HG03460 (cell line): ENCODE measurements around the gene TYW5.

Experiments
- ATAC-seq: cut with Tn5 transposase; IDR thresholded peaks from one replicate; pipeline ENCODE4 v1.9.1; 2021; ENCODE audit not compliant: unreplicated experiment

The TYW5 gene

GRCh38 chr2:199955339-199956061, at the start of gene TYW5, which contains the start of gene MAIP1:
TYW5 (minus strand) TSS chr2:199955491; CDS start chr2:199955470, 21 bp downstream.
MAIP1 (plus strand) TSS chr2:199955582; CDS start chr2:199955799, 217 bp downstream.
- ATAC-seq: peak; percentile 81

- no peak for ATAC-seq
Observed at GRCh38 chr2:200003444-200003843, 48.2 kb upstream of the TYW5 start.

- ATAC-seq: no peak
Observed at GRCh38 chr2:200000444-200001163, 45.3 kb upstream of the TYW5 start.

- no peak for ATAC-seq
Observed at GRCh38 chr2:199999166-199999565, 43.9 kb upstream of the TYW5 start.

GRCh38 chr2:199997296-199997695, 42.0 kb upstream of the TYW5 start:
- no peak for ATAC-seq

GRCh38 chr2:199994896-199995295, 39.6 kb upstream of the TYW5 start:
- ATAC-seq: no peak

GRCh38 chr2:199994371-199994770, 39.1 kb upstream of the TYW5 start:
- no peak for ATAC-seq

GRCh38 chr2:199992296-199992695, 37.0 kb upstream of the TYW5 start:
- ATAC-seq: no peak

GRCh38 chr2:199991691-199992090, 36.4 kb upstream of the TYW5 start:
- no peak for ATAC-seq

- ATAC-seq: no peak
Observed at GRCh38 chr2:199989822-199990221, 34.5 kb upstream of the TYW5 start.

- ATAC-seq: no peak
Observed at GRCh38 chr2:199988151-199988550, 32.9 kb upstream of the TYW5 start.

GRCh38 chr2:199987586-199987985, 32.3 kb upstream of the TYW5 start:
- ATAC-seq: no peak

GRCh38 chr2:199985625-199986207, 30.4 kb upstream of the TYW5 start:
- ATAC-seq: no peak

GRCh38 chr2:199984755-199985154, 29.5 kb upstream of the TYW5 start:
- ATAC-seq: no peak

- ATAC-seq: no peak
Observed at GRCh38 chr2:199984159-199984558, 28.9 kb upstream of the TYW5 start.

- ATAC-seq: no peak
Observed at GRCh38 chr2:199983534-199983933, 28.2 kb upstream of the TYW5 start.

- ATAC-seq: no peak
Observed at GRCh38 chr2:199982126-199982843, 27.0 kb upstream of the TYW5 start.

- ATAC-seq: peak; percentile 27
Observed at GRCh38 chr2:199979832-199980628, 24.7 kb upstream of the TYW5 start.

- ATAC-seq: no peak
Observed at GRCh38 chr2:199979398-199979797, 24.1 kb upstream of the TYW5 start.

- ATAC-seq: peak; percentile 70
Observed at GRCh38 chr2:199977984-199978415, 22.7 kb upstream of the TYW5 start.
